Caco-2 (cell line): ENCODE data around the gene SH3RF2. TPM values are rescaled to one million over a fixed set of nuclear protein-coding genes. Genes with fewer than 3 reads are reported as not detected.

ENCODE experiments used
- Bru-seq: library from RNA; stranded (reverse); fragments of 400-500 nt; gene quantifications from one replicate; lab custom pipeline; 2021; lab: Mats Ljungman, UMichigan
- BruChase-seq, 2 experiments: library from RNA; stranded (reverse); fragments of 400-500 nt; gene quantifications; one replicate each; lab custom pipeline; 2021; lab: Mats Ljungman, UMichigan
- BruUV-seq: library from RNA; stranded (reverse); fragments of 400-500 nt; replicated peaks from 2 replicates; lab custom pipeline; 2021; lab: Mats Ljungman, UMichigan
- CTCF ChIA-PET: fragments of 300-600 bp; sonication (Branson Sonifier 250); formaldehyde crosslinking; loops from one replicate; lab custom pipeline; 2022; ENCODE audit warnings: antibody characterized with exemption; lab: Charles Lee
- POLR2A ChIA-PET: fragments of 300-600 bp; sonication (Branson Sonifier 250); formaldehyde crosslinking; loops from one replicate; lab custom pipeline; 2022; ENCODE audit warnings: antibody characterized with exemption; lab: Charles Lee
- DNase-seq, 2 experiments: peaks; one replicate each; pipeline versions ENCODE4 v3.0.0 to v3.0.0-alpha.2; 2020 to 2022
- H3K27me3 ChIP-seq: replicated peaks from 2 replicates; pipeline ENCODE4 v1.6.0; 2011; ENCODE audit warnings: low read length; ENCODE audit not compliant: control insufficient read depth, insufficient read depth
- H3K36me3 ChIP-seq: 2 replicates; pipeline ENCODE4 v1.5.1; 2011; ENCODE audit warnings: low read length; ENCODE audit not compliant: control insufficient read depth, insufficient read depth
- H3K4me1 ChIP-seq: fragments of 250-450 bp; sonication (Bioruptor Pico); 2 replicates; pipeline ENCODE4 v1.5.1; 2020; ENCODE audit warnings: mild to moderate bottlenecking
- H3K4me3 ChIP-seq: 2 replicates; pipeline ENCODE4 v1.5.1; 2011; ENCODE audit warnings: low read depth, mild to moderate bottlenecking, control low read depth, low read length
- H3K9me3 ChIP-seq: fragments of 250-450 bp; sonication (Bioruptor Pico); 2 replicates; pipeline ENCODE4 v1.5.1; 2020; ENCODE audit warnings: mild to moderate bottlenecking, moderate library complexity
- H3K27ac Mint-ChIP-seq: one replicate; pipeline ENCODE4 v1.8.0; 2022; ENCODE audit warnings: mixed read lengths; ENCODE audit not compliant: unreplicated experiment
- H3K27me3 Mint-ChIP-seq: one replicate; pipeline ENCODE4 v1.8.0; 2022; ENCODE audit warnings: mixed read lengths; ENCODE audit not compliant: insufficient read depth, unreplicated experiment
- H3K36me3 Mint-ChIP-seq: one replicate; pipeline ENCODE4 v1.8.0; 2022; ENCODE audit warnings: mild to moderate bottlenecking, mixed read lengths; ENCODE audit not compliant: insufficient read depth, unreplicated experiment
- H3K4me1 Mint-ChIP-seq: one replicate; pipeline ENCODE4 v1.8.0; 2022; ENCODE audit warnings: low read depth, mixed read lengths; ENCODE audit not compliant: unreplicated experiment
- H3K4me3 Mint-ChIP-seq: one replicate; pipeline ENCODE4 v1.8.0; 2022; ENCODE audit warnings: mild to moderate bottlenecking, moderate library complexity, mixed read lengths; ENCODE audit not compliant: unreplicated experiment
- H3K9me3 Mint-ChIP-seq: one replicate; pipeline ENCODE4 v1.8.0; 2022; ENCODE audit warnings: mixed read lengths; ENCODE audit not compliant: unreplicated experiment
- intact Hi-C: fragments of 100-400 bp; cut with micrococcal nuclease; formaldehyde crosslinking; loops from one replicate; pipeline ENCODE4 v1.10.0; 2022; ENCODE audit not compliant: unreplicated experiment
- long read RNA-seq: library from polyadenylated mRNA; stranded (forward); transcript quantifications from one replicate; pipeline ENCODE4 v2.0.0, GENCODE V29; 2022
- total RNA-seq: library from RNA; stranded (reverse); gene quantifications from 2 replicates; pipeline ENCODE4 v1.2.3, GENCODE V29; 2022
- TF ChIP-seq, protein P1 (sequence below), 2 experiments: fragments of 200-600 bp in 1 of 2; IDR thresholded peaks; 1 replicate in 1 of 2; 2 replicates in 1 of 2; pipeline versions ENCODE4 v1.5.1 to v1.8.0; 2011 to 2022; ENCODE audit warnings: antibody characterized with exemption in 1 of 2, control low read depth in 1 of 2, inconsistent platforms in 1 of 2, low read depth in 1 of 2, low read length in 1 of 2, mild to moderate bottlenecking in 1 of 2, moderate library complexity in 1 of 2; ENCODE audit not compliant: insufficient read depth in 1 of 2, severe bottlenecking in 1 of 2, unreplicated experiment in 1 of 2

SH3RF2 gene, protein sequence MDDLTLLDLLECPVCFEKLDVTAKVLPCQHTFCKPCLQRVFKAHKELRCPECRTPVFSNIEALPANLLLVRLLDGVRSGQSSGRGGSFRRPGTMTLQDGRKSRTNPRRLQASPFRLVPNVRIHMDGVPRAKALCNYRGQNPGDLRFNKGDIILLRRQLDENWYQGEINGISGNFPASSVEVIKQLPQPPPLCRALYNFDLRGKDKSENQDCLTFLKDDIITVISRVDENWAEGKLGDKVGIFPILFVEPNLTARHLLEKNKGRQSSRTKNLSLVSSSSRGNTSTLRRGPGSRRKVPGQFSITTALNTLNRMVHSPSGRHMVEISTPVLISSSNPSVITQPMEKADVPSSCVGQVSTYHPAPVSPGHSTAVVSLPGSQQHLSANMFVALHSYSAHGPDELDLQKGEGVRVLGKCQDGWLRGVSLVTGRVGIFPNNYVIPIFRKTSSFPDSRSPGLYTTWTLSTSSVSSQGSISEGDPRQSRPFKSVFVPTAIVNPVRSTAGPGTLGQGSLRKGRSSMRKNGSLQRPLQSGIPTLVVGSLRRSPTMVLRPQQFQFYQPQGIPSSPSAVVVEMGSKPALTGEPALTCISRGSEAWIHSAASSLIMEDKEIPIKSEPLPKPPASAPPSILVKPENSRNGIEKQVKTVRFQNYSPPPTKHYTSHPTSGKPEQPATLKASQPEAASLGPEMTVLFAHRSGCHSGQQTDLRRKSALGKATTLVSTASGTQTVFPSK
- total RNA-seq = 49.4 and 55.0 TPM in 2 replicates
- percentile 93 among the genes with signal in this experiment for Bru-seq, nascent RNA
- percentile 85 among the genes with signal in this experiment for BruChase-seq, experiment 1, labeled RNA remaining after a 2-hour chase
- percentile 78 among the genes with signal in this experiment for BruChase-seq, experiment 2, labeled RNA remaining after a 6-hour chase
- long read RNA-seq, full-length matches to known transcripts = 12 of 64 reads
- long read RNA-seq, partial matches to known transcripts = 26 of 64 reads
- long read RNA-seq, other reads (novel, unspliced or antisense) = 26 of 64 reads

DNA sequence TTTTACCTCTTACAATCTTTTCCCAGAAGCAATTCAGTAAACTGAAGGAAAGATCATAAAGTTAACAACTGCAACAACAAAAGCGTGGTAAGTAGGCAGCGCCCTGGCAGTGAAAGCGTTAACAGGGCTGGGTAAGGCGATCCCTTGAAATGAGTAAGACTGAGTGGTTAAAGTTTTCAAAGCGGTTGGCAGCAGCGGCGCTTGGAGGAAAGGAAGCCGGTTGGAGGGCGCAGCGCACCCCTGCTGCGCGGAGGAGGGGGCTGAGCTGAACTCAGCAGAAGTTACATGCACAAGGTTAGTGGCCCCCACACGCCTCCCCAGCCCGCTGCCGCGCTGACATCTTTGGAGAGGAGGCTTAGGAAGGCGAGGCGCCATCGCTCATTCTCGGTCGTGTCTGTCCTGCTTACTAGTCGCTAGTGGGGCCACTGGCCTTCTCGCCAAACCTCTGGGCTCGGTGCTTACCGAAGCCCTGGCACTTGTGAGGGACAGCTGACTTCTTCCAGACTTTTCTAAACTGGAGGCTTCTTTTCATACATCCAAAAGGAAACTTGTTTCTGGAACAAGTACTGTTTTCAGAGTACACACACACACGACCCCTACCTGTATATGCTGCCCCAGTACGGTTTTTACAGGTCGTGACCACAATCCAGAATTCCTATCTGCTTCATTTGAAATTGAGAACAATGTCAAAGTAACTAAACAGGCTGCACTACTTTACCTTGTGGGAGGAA, at the start of gene SH3RF2:
TSS of gene SH3RF2 (plus strand) at position 178 of the 731 bp plus-strand sequence. CDS start 1,351 bp downstream, outside the sequence.
- H3K27me3 Mint-ChIP-seq = no peaks in the 10 kb centered on the region
- Histone ChIP-seq H3K9me3 (no peaks in the 10 kb centered on the region), H3K4me3 (peak within 1 kb of the TSS; percentile 61), H3K4me1 (peaks cover 54% of the 10 kb centered on the region), H3K36me3 (no peaks in the 10 kb centered on the region; the same call in 1 of the 2 replicates), H3K27me3 (no peaks in the 10 kb centered on the region)
- peaks cover 10% of the 10 kb centered on the region for H3K9me3 Mint-ChIP-seq
- peaks cover 43% of the 10 kb centered on the region for H3K4me1 Mint-ChIP-seq
- H3K27ac Mint-ChIP-seq = peak within 1 kb of the TSS; percentile 78
- TSS peak; percentile 38 for BruUV-seq
- intact Hi-C loops = loop anchor here (1.0 to 2.0 kb wide), 3 partner anchors 28 to 113 kb away; no protein-coding TSS in a partner anchor
- peak; percentile 83 to 89 for DNase-seq
- peak within 1 kb of the TSS; percentile 82 for H3K4me3 Mint-ChIP-seq
- peaks cover 52% of the 10 kb centered on the region for H3K36me3 Mint-ChIP-seq
- CTCF ChIA-PET = interaction anchor here (1.0 to 2.0 kb wide), 5 partner anchors 11 to 106 kb away, joined by 3 to 6 read pairs (median 4); no protein-coding TSS in a partner anchor
- TF ChIP-seq, protein P1, sequence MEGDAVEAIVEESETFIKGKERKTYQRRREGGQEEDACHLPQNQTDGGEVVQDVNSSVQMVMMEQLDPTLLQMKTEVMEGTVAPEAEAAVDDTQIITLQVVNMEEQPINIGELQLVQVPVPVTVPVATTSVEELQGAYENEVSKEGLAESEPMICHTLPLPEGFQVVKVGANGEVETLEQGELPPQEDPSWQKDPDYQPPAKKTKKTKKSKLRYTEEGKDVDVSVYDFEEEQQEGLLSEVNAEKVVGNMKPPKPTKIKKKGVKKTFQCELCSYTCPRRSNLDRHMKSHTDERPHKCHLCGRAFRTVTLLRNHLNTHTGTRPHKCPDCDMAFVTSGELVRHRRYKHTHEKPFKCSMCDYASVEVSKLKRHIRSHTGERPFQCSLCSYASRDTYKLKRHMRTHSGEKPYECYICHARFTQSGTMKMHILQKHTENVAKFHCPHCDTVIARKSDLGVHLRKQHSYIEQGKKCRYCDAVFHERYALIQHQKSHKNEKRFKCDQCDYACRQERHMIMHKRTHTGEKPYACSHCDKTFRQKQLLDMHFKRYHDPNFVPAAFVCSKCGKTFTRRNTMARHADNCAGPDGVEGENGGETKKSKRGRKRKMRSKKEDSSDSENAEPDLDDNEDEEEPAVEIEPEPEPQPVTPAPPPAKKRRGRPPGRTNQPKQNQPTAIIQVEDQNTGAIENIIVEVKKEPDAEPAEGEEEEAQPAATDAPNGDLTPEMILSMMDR (IDR thresholded peaks at IDR 0.05; ENCODE audit: insufficient read depth in 1 of 2, low read depth in 1 of 2, low read length in 1 of 2, severe bottlenecking in 1 of 2, unreplicated experiment in 1 of 2) = no peak
- POLR2A ChIA-PET = interaction anchor here (0.6 to 1.3 kb wide), 4 partner anchors 11 to 45 kb away, joined by 3 to 4 read pairs (median 4); no protein-coding TSS in a partner anchor

DNA sequence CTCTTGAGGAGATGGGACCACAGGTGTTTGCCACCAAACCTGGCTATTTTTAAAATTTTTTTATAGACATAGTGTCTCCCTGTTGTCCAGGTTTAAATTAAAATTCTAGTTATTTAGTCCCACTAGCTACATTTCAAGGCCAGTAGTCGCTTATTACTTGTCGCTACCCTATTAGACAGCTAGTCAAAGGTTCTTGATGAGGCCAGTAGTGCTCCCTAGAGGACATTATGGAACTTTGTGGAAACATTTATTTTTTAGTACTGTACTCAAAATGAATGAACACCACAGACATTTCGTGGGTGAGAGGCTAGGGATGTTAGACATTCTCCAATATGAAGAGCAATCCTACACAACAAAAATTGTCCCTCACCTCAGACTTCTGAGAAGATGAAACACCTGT, 49.2 kb upstream of the SH3RF2 start:
- no peaks in the 10 kb centered on the region for H3K4me1 ChIP-seq
- Mint-ChIP-seq H3K27me3 (no peaks in the 10 kb centered on the region), H3K9me3 (peaks cover 8% of the 10 kb centered on the region), H3K27ac (no peak overlapping the region), H3K36me3 (no peaks in the 10 kb centered on the region), H3K4me1 (no peaks in the 10 kb centered on the region), H3K4me3 (no peak overlapping the region)
- no peak for DNase-seq
- ChIA-PET POLR2A (interaction anchor here (0.5 kb wide), 1 partner anchor 184 kb away, joined by 3 read pairs; no protein-coding TSS in a partner anchor), CTCF (interaction anchor here (0.6 to 1.9 kb wide), 5 partner anchors 33 to 154 kb away, joined by 3 to 10 read pairs (median 5); partner anchors contain the start of gene PRELID2)
- no peaks in the 10 kb centered on the region for H3K27me3 ChIP-seq
- H3K9me3 ChIP-seq = peaks cover 4% of the 10 kb centered on the region; the same call in 1 of the 2 replicates
- TF ChIP-seq, protein P1 (IDR thresholded peaks at IDR 0.05; ENCODE audit: insufficient read depth in 1 of 2, low read depth in 1 of 2, low read length in 1 of 2, severe bottlenecking in 1 of 2, unreplicated experiment in 1 of 2) = peak in 1 of 2 experiments; percentile 19
- intact Hi-C loops = loop anchor here (5.0 kb wide), 1 partner anchor 190 kb away; no protein-coding TSS in a partner anchor
- no peaks in the 10 kb centered on the region for H3K36me3 ChIP-seq
- H3K4me3 ChIP-seq = no peak overlapping the region
- no TSS peak for BruUV-seq
